Spinal cord (tissue), 10 donors: Measurements from ENCODE around the gene GALNT12. TPM values are rescaled to one million over a fixed set of nuclear protein-coding genes. Genes with fewer than 3 reads are reported as not detected.

Experiments used
- DNase-seq, 6 donors: peaks; one replicate each; pipeline versions ENCODE4 v3.0.0 to v3.0.0-alpha.2; 2013 to 2015; ENCODE audit warnings: low spot score in 6 of 6, low read depth in 4 of 6
- H3K27ac ChIP-seq: one replicate; pipeline ENCODE4 v1.5.1; 2013; ENCODE audit warnings: low read depth, low read length, control low read depth
- H3K27me3 ChIP-seq: one replicate; pipeline ENCODE4 v1.6.1; 2013; ENCODE audit warnings: low read length; ENCODE audit not compliant: control insufficient read depth, insufficient read depth
- H3K36me3 ChIP-seq: one replicate; pipeline ENCODE4 v1.6.1; 2013; ENCODE audit warnings: low read length; ENCODE audit not compliant: control insufficient read depth, insufficient read depth
- H3K4me1 ChIP-seq: one replicate; pipeline ENCODE4 v1.6.1; 2013; ENCODE audit warnings: low read length; ENCODE audit not compliant: control insufficient read depth, insufficient read depth
- H3K4me3 ChIP-seq: one replicate; pipeline ENCODE4 v1.5.1; 2013; ENCODE audit warnings: low read depth, low read length, control low read depth
- H3K9me3 ChIP-seq: one replicate; pipeline ENCODE4 v1.6.1; 2013; ENCODE audit warnings: low read length; ENCODE audit not compliant: control insufficient read depth, insufficient read depth
- WGBS: methylation state at CpG from one replicate; pipeline ENCODE4 v1.1.5; 2013; ENCODE audit warnings: missing lambda C conversion rate; ENCODE audit not compliant: insufficient coverage; 5-methylcytosine and 5-hydroxymethylcytosine counted together
- polyA plus RNA-seq, 2 donors: library from polyadenylated mRNA; unstranded; fragments of 120-200 nt; gene quantifications; one replicate each; pipeline ENCODE4 v1.2.1, GENCODE V29; 2013; ENCODE audit not compliant: insufficient read length in 2 of 2
- total RNA-seq, 2 donors: library from RNA; depleted of rRNA in 1 of 2; stranded (reverse); fragments of 120-200 nt in 1 of 2; fragments of >200 nt in 1 of 2; gene quantifications; one replicate each; pipeline versions ENCODE4 v1.2.3 to v1.2.4, GENCODE V29; 2013 to 2014
- donor health status: healthy.

Gene GALNT12
- total and polyA plus RNA-seq, 4 donors = 2.6 to 7.6 (median 5.6) TPM

- no peak overlapping the region for H3K4me3 ChIP-seq
- peak in 5 of 6 donors; percentile 44 to 82 (median 62) for DNase-seq
- no peaks in the 10 kb centered on the region for H3K9me3 ChIP-seq
- peaks cover 17% of the 10 kb centered on the region for H3K36me3 ChIP-seq
- peaks cover 23% of the 10 kb centered on the region for H3K4me1 ChIP-seq
- no peaks in the 10 kb centered on the region for H3K27me3 ChIP-seq
- H3K27ac ChIP-seq = peak overlapping the region; percentile 45
- 63% methylated on average over 7 of the region's 10 CpGs for WGBS
These were observed 16.4 kb upstream of the GALNT12 start for GRCh38 chr9:98790842-98791607.

DNA sequence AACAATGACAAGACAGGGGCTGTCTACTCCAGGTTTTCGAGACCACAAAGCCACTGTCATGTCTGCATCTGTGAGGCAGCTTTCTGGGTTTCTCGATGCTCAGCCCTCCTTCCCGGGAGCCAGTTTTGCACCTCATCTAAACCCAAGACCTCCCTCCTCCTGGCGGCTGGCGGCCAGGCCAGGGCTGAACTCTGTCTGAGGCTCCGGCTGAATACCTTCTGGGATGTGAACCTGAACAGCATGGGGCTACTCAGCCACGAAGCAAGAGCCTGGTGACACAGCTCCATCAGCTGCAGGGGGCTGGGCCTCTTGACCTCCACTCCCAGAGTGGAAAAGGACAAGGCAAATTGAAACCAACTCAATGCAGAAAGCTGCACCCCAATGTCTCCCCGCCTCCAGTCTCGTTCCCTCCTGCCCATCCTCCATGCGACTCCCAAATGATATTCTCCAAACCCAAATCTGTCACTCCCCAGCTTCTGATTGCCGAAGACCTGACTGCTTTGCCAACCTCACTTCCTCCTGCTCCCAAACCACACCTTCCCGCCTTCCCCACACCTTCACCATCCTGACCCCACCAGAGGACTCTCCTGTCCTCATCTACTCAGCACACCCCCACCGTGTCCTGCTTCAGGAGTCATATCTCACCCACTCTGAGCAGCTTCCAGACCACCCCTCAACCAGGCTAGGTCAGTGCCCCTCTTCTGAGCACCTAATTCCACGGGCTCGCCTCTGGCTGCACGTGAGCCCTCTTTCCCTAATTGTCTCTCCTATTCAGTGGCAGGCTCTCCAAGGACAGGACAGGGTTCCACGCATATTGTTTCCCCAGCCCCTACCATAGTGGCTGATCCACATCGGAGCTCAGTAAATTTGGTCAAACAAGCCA is 15.6 kb upstream of the GALNT12 start:
- no peaks in the 10 kb centered on the region for H3K27me3 ChIP-seq
- no peaks in the 10 kb centered on the region for H3K9me3 ChIP-seq
- peaks cover 27% of the 10 kb centered on the region for H3K4me1 ChIP-seq
- no peak overlapping the region for H3K4me3 ChIP-seq
- no peak for DNase-seq
- WGBS = 77% methylated on average over 16 of the region's 18 CpGs
- H3K36me3 ChIP-seq = peaks cover 17% of the 10 kb centered on the region
- peak overlapping the region; percentile 45 for H3K27ac ChIP-seq

DNA sequence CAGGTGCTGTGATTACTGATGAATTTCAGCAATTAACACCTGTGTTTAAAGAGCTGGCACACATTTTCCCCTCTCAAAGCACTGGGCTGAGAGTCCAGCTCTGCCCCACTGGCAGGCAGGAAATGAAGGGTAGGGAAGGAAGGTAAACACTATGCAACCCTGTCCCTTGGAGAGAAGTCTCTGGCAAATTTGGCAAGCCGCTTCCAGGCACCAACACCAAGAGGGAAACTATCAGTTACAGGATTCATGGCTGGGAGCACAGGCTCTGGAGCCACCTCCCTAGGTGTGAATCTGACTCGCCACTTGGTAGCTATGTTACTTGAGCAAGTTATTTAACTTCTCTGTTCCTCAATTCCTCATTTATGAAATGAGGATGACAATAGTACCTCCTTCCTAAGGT is 14.4 kb upstream of the GALNT12 start:
- Histone ChIP-seq H3K4me1 (peaks cover 30% of the 10 kb centered on the region), H3K9me3 (no peaks in the 10 kb centered on the region), H3K4me3 (no peak overlapping the region), H3K27ac (no peak overlapping the region), H3K36me3 (peaks cover 14% of the 10 kb centered on the region), H3K27me3 (no peaks in the 10 kb centered on the region)
- 100% methylated on average over 1 of the region's 2 CpGs for WGBS
- no peak for DNase-seq

GRCh38 chr9:98794802-98795201 is 12.7 kb upstream of the GALNT12 start:
- no peaks in the 10 kb centered on the region for H3K27me3 ChIP-seq
- H3K4me1 ChIP-seq = peaks cover 30% of the 10 kb centered on the region
- H3K4me3 ChIP-seq = no peak overlapping the region
- H3K27ac ChIP-seq = no peak overlapping the region
- WGBS = 81% methylated on average over 3 of the region's 3 CpGs
- DNase-seq = no peak
- no peaks in the 10 kb centered on the region for H3K9me3 ChIP-seq
- H3K36me3 ChIP-seq = peaks cover 9% of the 10 kb centered on the region

GRCh38 chr9:98795295-98795955 is 12.0 kb upstream of the GALNT12 start:
- Histone ChIP-seq H3K27me3 (no peaks in the 10 kb centered on the region), H3K4me1 (peaks cover 30% of the 10 kb centered on the region), H3K36me3 (peaks cover 3% of the 10 kb centered on the region), H3K9me3 (no peaks in the 10 kb centered on the region), H3K27ac (no peak overlapping the region), H3K4me3 (peak overlapping the region; percentile 36)
- WGBS = 55% methylated on average over 9 of the region's 12 CpGs
- DNase-seq = no peak

- Histone ChIP-seq H3K36me3 (peaks cover 3% of the 10 kb centered on the region), H3K9me3 (no peaks in the 10 kb centered on the region), H3K27me3 (no peaks in the 10 kb centered on the region), H3K4me1 (peaks cover 28% of the 10 kb centered on the region), H3K27ac (no peak overlapping the region), H3K4me3 (peak overlapping the region; percentile 36)
- DNase-seq = peak in 2 of 6 donors; percentile 49 to 55
- under 1% methylated on average over 48 of the region's 48 CpGs for WGBS
These were observed 11.5 kb upstream of the GALNT12 start for GRCh38 chr9:98795970-98796363.

DNA sequence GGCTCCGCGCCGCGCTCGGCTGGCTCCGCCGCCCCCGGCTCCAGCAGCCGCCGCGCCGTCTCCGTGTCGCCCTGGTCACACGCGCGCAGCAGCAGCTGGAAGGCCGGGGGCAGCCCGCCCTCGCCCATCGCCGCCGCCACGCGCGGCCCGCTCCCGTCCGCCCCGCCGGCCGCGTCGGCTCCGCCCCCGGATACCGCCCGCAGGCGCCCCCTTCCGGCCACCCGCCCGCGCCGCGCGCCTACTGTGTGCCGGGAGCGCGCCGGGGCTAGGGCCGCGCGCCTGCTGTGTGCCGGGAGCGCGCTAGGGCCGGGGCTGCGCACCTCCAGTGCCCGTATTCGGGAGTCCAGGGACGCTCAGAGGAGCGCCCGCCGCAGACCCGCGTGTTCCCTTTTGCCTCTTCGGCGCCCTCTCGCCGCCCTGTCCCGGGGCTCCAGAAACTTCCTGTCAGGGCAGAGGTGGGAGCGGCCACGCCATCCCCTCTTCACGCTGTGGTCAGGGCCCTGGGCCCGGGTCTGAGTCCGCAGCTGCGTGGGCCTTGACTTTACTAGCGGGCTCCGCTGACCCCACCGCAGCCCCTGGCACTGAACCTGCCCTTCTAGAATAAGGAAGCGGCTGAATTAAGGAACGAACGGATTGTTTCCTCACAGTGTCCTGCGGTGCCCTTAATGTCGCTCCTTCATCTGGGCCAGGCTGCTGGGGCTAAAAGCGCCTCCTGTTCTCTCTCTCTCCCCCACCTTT is 10.9 kb upstream of the GALNT12 start, which contains the start of gene ANKS6:
TSS of gene ANKS6 (minus strand) at position 192 of the 738 bp plus-strand sequence. CDS start at position 128, 64 bp downstream.
- Histone ChIP-seq H3K27ac (peak within 1 kb of the TSS; percentile 64), H3K27me3 (no peaks in the 10 kb centered on the region), H3K4me3 (peak within 1 kb of the TSS; percentile 63), H3K36me3 (peaks cover 3% of the 10 kb centered on the region), H3K4me1 (peaks cover 22% of the 10 kb centered on the region), H3K9me3 (no peaks in the 10 kb centered on the region)
- peak in 5 of 6 donors; percentile 72 to 94 (median 79) for DNase-seq
- 1% methylated on average over 83 of the region's 86 CpGs for WGBS

DNA sequence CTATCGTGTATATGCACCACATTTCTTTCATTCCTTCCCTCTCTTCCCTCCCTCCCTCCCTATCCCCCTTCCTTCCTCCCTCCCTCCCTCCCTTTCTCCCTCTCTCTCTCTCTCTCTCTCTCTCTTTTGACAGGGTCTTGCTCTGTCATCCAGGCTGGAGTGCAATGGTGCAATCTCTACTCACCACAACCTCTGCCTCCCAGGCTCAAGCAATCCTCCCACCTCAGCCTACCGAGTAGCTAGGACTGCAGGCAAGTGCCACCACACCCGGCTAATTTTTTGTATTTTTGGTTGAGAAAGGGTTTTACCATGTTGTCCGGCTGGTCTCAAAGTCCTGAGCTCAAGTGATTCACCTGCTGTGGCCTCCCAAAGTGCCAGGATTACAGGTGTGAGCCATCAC is 10.0 kb upstream of the GALNT12 start:
- no peak overlapping the region for H3K4me3 ChIP-seq
- no peaks in the 10 kb centered on the region for H3K36me3 ChIP-seq
- 94% methylated on average over 3 of the region's 4 CpGs for WGBS
- DNase-seq = no peak
- H3K27me3 ChIP-seq = no peaks in the 10 kb centered on the region
- peaks cover 16% of the 10 kb centered on the region for H3K4me1 ChIP-seq
- no peak overlapping the region for H3K27ac ChIP-seq
- H3K9me3 ChIP-seq = no peaks in the 10 kb centered on the region

DNA sequence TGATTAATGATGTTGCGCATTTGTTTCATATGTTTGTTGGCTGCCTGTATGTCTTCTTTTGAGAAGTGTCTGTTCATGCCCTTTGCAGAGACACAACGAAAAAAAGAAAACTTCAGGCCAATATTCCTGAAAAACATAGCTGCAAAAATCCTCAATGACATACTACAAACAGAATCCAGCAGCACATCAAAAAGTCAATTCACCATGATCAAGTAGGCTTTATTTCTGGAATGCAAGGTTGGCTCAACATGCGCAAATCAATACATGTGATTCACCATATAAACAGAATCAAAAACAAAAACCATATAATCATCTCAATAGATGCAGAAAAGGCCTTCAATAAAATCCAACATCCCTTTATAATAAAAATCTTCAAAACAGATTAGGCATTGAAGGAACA is 9.2 kb upstream of the GALNT12 start:
- Histone ChIP-seq H3K9me3 (no peaks in the 10 kb centered on the region), H3K27ac (no peak overlapping the region), H3K36me3 (no peaks in the 10 kb centered on the region), H3K4me1 (peaks cover 16% of the 10 kb centered on the region), H3K4me3 (no peak overlapping the region), H3K27me3 (no peaks in the 10 kb centered on the region)
- WGBS = 100% methylated on average over 2 of the region's 3 CpGs
- no peak for DNase-seq
